ENCODE results near the gene AHRR. TPM values are rescaled to one million over a fixed set of nuclear protein-coding genes. Genes with fewer than 3 reads are reported as not detected.

The AHRR gene
- total and polyA plus RNA-seq, 7 experiments from 2014 or later = 0.56 to 23.5 (median 1.2) TPM; not detected in 1

DNA sequence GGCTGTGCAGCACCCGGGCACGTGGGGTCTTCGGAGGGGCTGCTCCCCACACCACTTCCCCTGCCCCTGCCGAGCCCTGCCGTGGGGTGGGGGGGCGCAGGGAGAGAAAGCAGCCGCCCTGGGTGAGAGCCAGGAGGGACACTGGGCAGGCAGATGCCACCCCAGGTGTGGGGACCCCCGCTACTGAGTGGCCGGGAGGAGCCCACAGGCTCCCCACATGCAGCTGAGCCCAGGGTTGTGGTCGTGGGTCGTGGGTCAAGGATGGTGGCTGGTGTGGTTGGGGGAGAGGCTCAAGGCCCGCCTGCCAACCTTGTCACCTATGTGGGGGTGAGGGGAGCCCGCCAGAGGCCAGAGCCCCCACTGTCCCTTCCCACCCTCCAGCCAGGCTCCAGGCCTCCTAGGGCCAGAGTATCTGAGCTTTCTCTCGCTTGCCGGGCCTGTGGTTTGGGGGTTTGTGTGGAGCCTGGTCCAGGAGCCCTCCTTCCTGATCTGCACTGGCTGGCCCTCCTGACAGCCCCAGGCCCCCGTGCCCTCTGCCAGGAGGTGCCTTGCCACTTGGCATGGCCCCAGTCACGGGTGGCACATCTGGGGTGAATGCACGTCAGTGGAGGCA is 157.0 kb downstream of the AHRR start:
- CTCF ChIA-PET = no interaction called here
- H3K27ac Mint-ChIP-seq = no peak overlapping the region

DNA sequence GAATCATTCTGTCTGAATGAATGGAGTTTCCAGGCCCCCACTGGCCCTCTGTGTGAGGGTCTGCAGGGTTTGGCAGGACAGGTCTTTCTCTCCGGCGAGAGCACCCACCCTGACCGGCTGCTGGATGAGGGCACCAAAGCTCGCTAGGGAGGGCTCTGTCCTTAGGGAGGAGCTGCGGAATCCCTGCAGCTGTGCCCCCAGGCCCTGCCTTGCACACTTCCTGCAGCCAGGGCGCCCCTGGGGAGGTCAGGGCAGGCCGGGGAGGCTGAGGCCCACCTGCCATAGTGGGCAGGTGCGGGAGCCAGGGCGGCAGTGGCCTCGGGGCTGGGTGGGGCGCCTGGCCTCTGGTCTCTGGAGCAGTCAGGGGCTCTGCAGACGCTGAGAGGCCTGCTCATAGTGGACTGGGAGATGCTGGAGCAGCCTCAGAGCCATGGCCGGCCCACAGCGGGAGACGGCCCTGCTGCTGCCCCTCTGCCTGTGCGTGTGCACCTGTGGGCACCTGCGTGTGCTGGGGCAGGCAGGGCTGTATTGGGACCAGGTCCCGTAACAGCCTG is 157.5 kb downstream of the AHRR start:
- no peak for ATAC-seq
- intact Hi-C loops (cut with micrococcal nuclease) = no loop called here
- H3K27ac Mint-ChIP-seq = no peak overlapping the region

More for the DNA sequence above, 157.0 kb downstream of the AHRR start:
- Mint-ChIP-seq H3K4me3 (no peak overlapping the region), H3K27me3 (peaks cover 0 to 17% (median 8%) of the 10 kb centered on the region in 5 donors), H3K36me3 (no peaks in the 10 kb centered on the region), H3K4me1 (peaks cover 0 to 8% (median 0%) of the 10 kb centered on the region in 7 donors), H3K9me3 (no peaks in the 10 kb centered on the region)
- no peaks in the 10 kb centered on the region for H3K4me1 ChIP-seq (ENCODE audit: control insufficient read depth in 2 of 2, insufficient read depth in 2 of 2, low read length in 2 of 2)
- no peaks in the 10 kb centered on the region for H3K9me3 ChIP-seq (ENCODE audit: control insufficient read depth in 2 of 3, low read length in 3 of 3)
- H3K4me3 ChIP-seq (ENCODE audit: low read length) = no peak overlapping the region
- intact Hi-C loops (cut with micrococcal nuclease) = no loop called here
- DNase-seq (peak in 1 of 9 donors; percentile 6), ATAC-seq (no peak)
- H3K27ac ChIP-seq (ENCODE audit: low read depth, low read length) = no peak overlapping the region
- H3K27me3 ChIP-seq (ENCODE audit: control insufficient read depth in 2 of 2, insufficient read depth in 2 of 2, low read length in 2 of 2) = peaks cover 0 to 3% of the 10 kb centered on the region in 2 donors
- H3K36me3 ChIP-seq (ENCODE audit: control insufficient read depth in 2 of 3, insufficient read depth in 3 of 3, low read length in 3 of 3) = no peaks in the 10 kb centered on the region
- POLR2A ChIA-PET = no interaction called here

GRCh38 chr5:479566-480319 is 158.2 kb downstream of the AHRR start:
- peaks cover 0 to 17% (median 5%) of the 10 kb centered on the region in 5 donors for H3K27me3 Mint-ChIP-seq
- no peak overlapping the region for H3K27ac Mint-ChIP-seq
- no peak overlapping the region for H3K4me3 Mint-ChIP-seq
- POLR2A ChIA-PET = interaction anchor here (0.6 kb wide), 1 partner anchor 35 kb away, joined by 3 read pairs; no protein-coding TSS in a partner anchor
- no peaks in the 10 kb centered on the region for H3K9me3 Mint-ChIP-seq
- H3K4me1 Mint-ChIP-seq = peaks cover 0 to 3% (median 0%) of the 10 kb centered on the region in 7 donors
- no peaks in the 10 kb centered on the region for H3K4me1 ChIP-seq (ENCODE audit: control insufficient read depth in 2 of 2, insufficient read depth in 2 of 2, low read length in 2 of 2)
- no peaks in the 10 kb centered on the region for H3K9me3 ChIP-seq (ENCODE audit: control insufficient read depth in 2 of 3, low read length in 3 of 3)
- CTCF ChIA-PET = no interaction called here
- H3K36me3 ChIP-seq (ENCODE audit: control insufficient read depth in 2 of 3, insufficient read depth in 3 of 3, low read length in 3 of 3) = no peaks in the 10 kb centered on the region
- H3K4me3 ChIP-seq (ENCODE audit: low read length) = no peak overlapping the region
- no peaks in the 10 kb centered on the region for H3K36me3 Mint-ChIP-seq
- DNase-seq (peak in 1 of 9 donors; percentile 6), ATAC-seq (no peak)
- H3K27ac ChIP-seq (ENCODE audit: low read depth, low read length) = no peak overlapping the region
- intact Hi-C loops (cut with micrococcal nuclease) = no loop called here
- peaks cover 0 to 3% of the 10 kb centered on the region in 2 donors for H3K27me3 ChIP-seq (ENCODE audit: control insufficient read depth in 2 of 2, insufficient read depth in 2 of 2, low read length in 2 of 2)

More for the DNA sequence above, 157.5 kb downstream of the AHRR start:
- Mint-ChIP-seq H3K9me3 (no peaks in the 10 kb centered on the region), H3K27me3 (peaks cover 0 to 17% (median 6%) of the 10 kb centered on the region in 5 donors), H3K36me3 (no peaks in the 10 kb centered on the region), H3K4me1 (peaks cover 0 to 4% (median 0%) of the 10 kb centered on the region in 7 donors), H3K4me3 (no peak overlapping the region)
- CTCF ChIA-PET = no interaction called here
- Histone ChIP-seq H3K9me3 (ENCODE audit: control insufficient read depth in 2 of 3, low read length in 3 of 3) (no peaks in the 10 kb centered on the region), H3K27ac (ENCODE audit: low read depth, low read length) (no peak overlapping the region), H3K27me3 (ENCODE audit: control insufficient read depth in 2 of 2, insufficient read depth in 2 of 2, low read length in 2 of 2) (peaks cover 0 to 3% of the 10 kb centered on the region in 2 donors), H3K4me3 (ENCODE audit: low read length) (no peak overlapping the region), H3K36me3 (ENCODE audit: control insufficient read depth in 2 of 3, insufficient read depth in 3 of 3, low read length in 3 of 3) (no peaks in the 10 kb centered on the region), H3K4me1 (ENCODE audit: control insufficient read depth in 2 of 2, insufficient read depth in 2 of 2, low read length in 2 of 2) (no peaks in the 10 kb centered on the region)
- no peak for DNase-seq
- POLR2A ChIA-PET = interaction anchor here (0.6 kb wide), 1 partner anchor 34 kb away, joined by 3 read pairs; no protein-coding TSS in a partner anchor

- Histone ChIP-seq H3K36me3 (ENCODE audit: control insufficient read depth in 2 of 3, insufficient read depth in 3 of 3, low read length in 3 of 3) (no peaks in the 10 kb centered on the region), H3K4me1 (ENCODE audit: control insufficient read depth in 2 of 2, insufficient read depth in 2 of 2, low read length in 2 of 2) (no peaks in the 10 kb centered on the region), H3K27me3 (ENCODE audit: control insufficient read depth in 2 of 2, insufficient read depth in 2 of 2, low read length in 2 of 2) (no peaks in the 10 kb centered on the region), H3K27ac (ENCODE audit: low read depth, low read length) (no peak overlapping the region), H3K9me3 (ENCODE audit: control insufficient read depth in 2 of 3, low read length in 3 of 3) (no peaks in the 10 kb centered on the region), H3K4me3 (ENCODE audit: low read length) (no peak overlapping the region)
- ATAC-seq (no peak), DNase-seq (no peak)
- Mint-ChIP-seq H3K36me3 (no peaks in the 10 kb centered on the region), H3K4me1 (peaks cover 0 to 15% (median 3%) of the 10 kb centered on the region in 7 donors), H3K27me3 (peaks cover 0 to 14% (median 4%) of the 10 kb centered on the region in 5 donors), H3K9me3 (peaks cover 0 to 1% (median 0%) of the 10 kb centered on the region in 11 donors), H3K4me3 (no peak overlapping the region), H3K27ac (no peak overlapping the region)
- ChIA-PET POLR2A (no interaction called here), CTCF (no interaction called here)
- intact Hi-C loops (cut with micrococcal nuclease) = no loop called here
These were observed 159.8 kb downstream of the AHRR start for GRCh38 chr5:481347-481746.

DNA sequence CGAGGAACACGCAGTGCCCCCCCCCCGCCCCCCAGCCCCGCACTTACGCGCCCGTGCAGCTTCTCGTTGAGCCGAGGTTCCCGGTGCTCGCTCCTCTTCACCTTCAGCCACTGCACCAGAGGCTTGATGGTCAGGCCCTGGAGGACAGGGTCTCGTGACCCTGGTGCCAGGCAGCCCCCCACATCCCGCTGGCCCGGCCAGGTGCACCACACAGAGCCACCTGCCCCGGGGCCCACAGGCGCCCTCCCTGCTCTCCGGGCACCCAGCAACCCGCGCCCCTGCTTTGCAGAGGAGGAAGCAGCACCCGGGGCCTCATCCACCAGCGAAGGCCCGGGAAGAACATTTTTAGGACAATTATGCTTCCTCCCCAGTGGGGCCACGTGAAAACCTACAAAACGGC is 160.5 kb downstream of the AHRR start:
- DNase-seq = no peak
- H3K4me3 Mint-ChIP-seq = no peak overlapping the region
- Histone ChIP-seq H3K27ac (ENCODE audit: low read depth, low read length) (no peak overlapping the region), H3K36me3 (ENCODE audit: control insufficient read depth in 2 of 3, insufficient read depth in 3 of 3, low read length in 3 of 3) (no peaks in the 10 kb centered on the region), H3K4me3 (ENCODE audit: low read length) (no peak overlapping the region), H3K27me3 (ENCODE audit: control insufficient read depth in 2 of 2, insufficient read depth in 2 of 2, low read length in 2 of 2) (no peaks in the 10 kb centered on the region), H3K9me3 (ENCODE audit: control insufficient read depth in 2 of 3, low read length in 3 of 3) (no peaks in the 10 kb centered on the region), H3K4me1 (ENCODE audit: control insufficient read depth in 2 of 2, insufficient read depth in 2 of 2, low read length in 2 of 2) (no peaks in the 10 kb centered on the region)
- ATAC-seq = no peak
- H3K4me1 Mint-ChIP-seq = peaks cover 0 to 18% (median 4%) of the 10 kb centered on the region in 7 donors
- ChIA-PET CTCF (no interaction called here), POLR2A (no interaction called here)
- H3K9me3 Mint-ChIP-seq = peaks cover 0 to 1% (median 0%) of the 10 kb centered on the region in 11 donors
- intact Hi-C loops (cut with micrococcal nuclease) = no loop called here
- H3K27me3 Mint-ChIP-seq = peaks cover 0 to 13% (median 5%) of the 10 kb centered on the region in 5 donors
- no peaks in the 10 kb centered on the region for H3K36me3 Mint-ChIP-seq
- H3K27ac Mint-ChIP-seq = no peak overlapping the region

GRCh38 chr5:482506-482905 is 161.0 kb downstream of the AHRR start:
- DNase-seq = peak in 1 of 9 donors; percentile 5
- H3K36me3 Mint-ChIP-seq = no peaks in the 10 kb centered on the region
- CTCF ChIA-PET = no interaction called here
- no peak for ATAC-seq
- intact Hi-C loops (cut with micrococcal nuclease) = no loop called here
- Histone ChIP-seq H3K36me3 (ENCODE audit: control insufficient read depth in 2 of 3, insufficient read depth in 3 of 3, low read length in 3 of 3) (no peaks in the 10 kb centered on the region), H3K9me3 (ENCODE audit: control insufficient read depth in 2 of 3, low read length in 3 of 3) (no peaks in the 10 kb centered on the region), H3K27ac (ENCODE audit: low read depth, low read length) (no peak overlapping the region), H3K4me3 (ENCODE audit: low read length) (no peak overlapping the region), H3K27me3 (ENCODE audit: control insufficient read depth in 2 of 2, insufficient read depth in 2 of 2, low read length in 2 of 2) (no peaks in the 10 kb centered on the region), H3K4me1 (ENCODE audit: control insufficient read depth in 2 of 2, insufficient read depth in 2 of 2, low read length in 2 of 2) (no peaks in the 10 kb centered on the region)
- H3K4me1 Mint-ChIP-seq = peaks cover 0 to 18% (median 4%) of the 10 kb centered on the region in 7 donors
- peaks cover 0 to 11% (median 5%) of the 10 kb centered on the region in 5 donors for H3K27me3 Mint-ChIP-seq
- H3K4me3 Mint-ChIP-seq = no peak overlapping the region
- H3K27ac Mint-ChIP-seq = no peak overlapping the region
- POLR2A ChIA-PET = no interaction called here
- H3K9me3 Mint-ChIP-seq = peaks cover 0 to 1% (median 0%) of the 10 kb centered on the region in 11 donors
